ENCODE measurements around the gene SNRPD2.
A peak's percentile ranks its signal among the peaks of the same experiment; 100 is the strongest.

The SNRPD2 gene

DNA sequence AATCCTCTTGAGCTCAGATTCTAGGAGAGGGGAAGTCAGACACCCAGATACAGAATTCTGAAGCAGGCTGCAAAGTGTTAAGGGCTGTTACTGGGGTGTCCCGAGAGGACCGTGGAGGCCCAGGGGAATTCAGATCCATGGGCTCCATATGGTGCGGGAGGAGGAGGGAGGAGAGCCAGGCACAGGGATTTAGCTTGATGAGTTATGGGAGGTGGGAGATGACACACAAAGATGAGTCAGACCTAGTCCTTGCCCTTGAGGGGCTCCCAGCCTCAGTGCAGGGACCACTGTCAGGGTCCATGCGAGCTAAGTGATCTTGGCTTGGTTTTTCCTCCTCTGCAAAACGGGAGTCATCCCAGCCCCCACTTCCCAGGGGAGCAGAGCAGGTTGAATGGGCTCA is 38.1 kb downstream of the SNRPD2 start:
- DNase-seq, result no peak

DNA sequence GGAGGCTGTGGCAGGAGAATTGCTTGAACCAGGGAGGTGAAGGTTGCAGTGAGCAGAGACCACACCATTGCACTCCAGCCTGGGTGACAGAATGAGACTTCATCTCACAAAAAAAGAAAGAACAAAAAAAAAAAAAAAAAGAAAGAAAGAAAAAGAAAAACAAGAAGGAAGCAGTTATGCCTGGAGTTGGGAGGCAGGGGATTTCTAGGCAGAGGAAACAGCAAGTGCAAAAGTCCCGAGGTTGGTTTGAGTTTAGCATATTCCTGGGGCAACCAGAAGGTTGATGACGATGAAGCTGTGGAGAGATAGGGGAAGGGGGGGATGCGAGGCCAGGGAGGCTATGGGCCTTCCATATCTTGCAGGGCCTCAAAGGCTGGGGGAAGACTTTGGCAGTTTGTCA is 41.0 kb downstream of the SNRPD2 start:
- DNase-seq, result no peak

DNA sequence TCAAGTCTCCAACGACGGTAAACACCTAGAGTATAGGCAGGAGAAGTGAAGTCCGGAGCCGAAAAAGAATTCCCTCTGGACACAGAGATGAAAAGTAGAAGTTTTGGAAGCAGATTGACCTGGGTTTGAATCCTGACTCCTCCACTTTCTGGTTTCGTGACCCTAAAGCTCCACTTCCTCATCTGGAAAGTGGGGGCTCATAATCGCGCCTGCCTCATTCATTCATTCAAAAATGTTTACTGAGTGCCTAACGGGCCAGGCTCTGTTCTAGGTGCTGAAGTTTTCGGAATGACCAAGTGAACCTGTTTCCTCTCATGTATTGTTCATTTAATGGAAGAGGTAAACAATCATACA is 45.4 kb downstream of the SNRPD2 start:
- DNase-seq, result no peak

DNA sequence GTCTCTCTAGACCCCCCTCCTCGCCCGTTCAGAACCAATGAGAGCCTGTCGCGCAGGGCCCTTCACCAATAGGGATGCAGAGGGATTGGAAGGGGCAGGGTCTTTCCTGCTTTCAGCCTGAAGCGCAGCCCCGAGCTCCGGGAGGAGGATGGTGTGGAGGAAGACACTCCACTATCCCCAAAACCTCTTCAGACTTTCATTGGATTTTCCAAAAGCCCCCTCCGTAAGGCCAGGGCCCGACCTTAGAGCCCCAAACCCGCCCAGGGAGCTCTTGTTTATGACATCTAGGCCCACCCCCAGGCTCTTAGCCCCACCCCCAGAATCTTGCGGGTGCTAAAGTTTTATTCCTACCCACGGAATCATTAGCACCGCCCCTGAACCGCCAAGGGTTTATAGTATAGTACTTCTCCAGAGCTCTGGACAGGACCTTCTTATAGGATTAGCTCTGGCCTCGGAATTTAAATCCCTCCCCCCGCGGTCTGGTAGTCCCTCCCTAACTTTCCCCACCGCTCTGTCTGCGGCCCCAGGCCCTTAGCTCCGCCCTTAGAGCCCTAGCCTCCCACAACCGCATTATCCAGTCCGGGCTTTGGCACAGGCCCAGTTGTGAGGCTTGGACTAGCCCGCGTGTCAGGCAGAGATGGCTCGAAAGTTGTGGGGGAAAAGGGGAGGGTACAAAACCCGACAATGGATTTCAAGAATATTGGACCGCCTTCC is 46.0 kb downstream of the SNRPD2 start:
- peak; percentile 93 for DNase-seq

DNA sequence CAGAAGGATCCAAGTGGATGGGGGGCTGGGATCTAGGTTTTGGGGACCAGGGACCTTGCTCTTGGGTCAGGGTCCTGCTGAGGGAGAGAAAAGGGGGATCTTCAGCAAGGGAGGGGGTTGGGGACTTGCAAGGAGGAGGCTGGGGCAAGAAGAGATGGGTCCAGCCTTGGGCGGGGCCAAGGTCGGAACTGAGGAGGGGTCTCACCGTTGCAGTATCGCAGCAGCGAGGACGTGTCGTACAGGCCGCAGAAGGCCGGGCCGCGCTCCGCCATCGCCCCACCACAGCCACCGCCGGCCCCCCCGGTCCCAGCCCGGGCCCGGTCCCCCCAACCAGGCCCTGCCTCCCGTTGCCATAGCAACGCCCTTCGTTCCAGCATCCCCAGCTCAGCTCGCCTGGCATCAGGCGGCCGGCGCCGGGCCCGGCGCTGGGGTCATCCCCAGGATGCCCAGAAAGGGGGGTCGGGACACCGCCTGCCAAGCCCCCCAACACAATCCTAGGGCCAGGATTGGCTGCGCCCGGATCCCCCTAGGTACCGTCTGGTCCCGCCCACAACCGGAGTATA is 46.6 kb downstream of the SNRPD2 start:
- DNase-seq, result no peak

DNA sequence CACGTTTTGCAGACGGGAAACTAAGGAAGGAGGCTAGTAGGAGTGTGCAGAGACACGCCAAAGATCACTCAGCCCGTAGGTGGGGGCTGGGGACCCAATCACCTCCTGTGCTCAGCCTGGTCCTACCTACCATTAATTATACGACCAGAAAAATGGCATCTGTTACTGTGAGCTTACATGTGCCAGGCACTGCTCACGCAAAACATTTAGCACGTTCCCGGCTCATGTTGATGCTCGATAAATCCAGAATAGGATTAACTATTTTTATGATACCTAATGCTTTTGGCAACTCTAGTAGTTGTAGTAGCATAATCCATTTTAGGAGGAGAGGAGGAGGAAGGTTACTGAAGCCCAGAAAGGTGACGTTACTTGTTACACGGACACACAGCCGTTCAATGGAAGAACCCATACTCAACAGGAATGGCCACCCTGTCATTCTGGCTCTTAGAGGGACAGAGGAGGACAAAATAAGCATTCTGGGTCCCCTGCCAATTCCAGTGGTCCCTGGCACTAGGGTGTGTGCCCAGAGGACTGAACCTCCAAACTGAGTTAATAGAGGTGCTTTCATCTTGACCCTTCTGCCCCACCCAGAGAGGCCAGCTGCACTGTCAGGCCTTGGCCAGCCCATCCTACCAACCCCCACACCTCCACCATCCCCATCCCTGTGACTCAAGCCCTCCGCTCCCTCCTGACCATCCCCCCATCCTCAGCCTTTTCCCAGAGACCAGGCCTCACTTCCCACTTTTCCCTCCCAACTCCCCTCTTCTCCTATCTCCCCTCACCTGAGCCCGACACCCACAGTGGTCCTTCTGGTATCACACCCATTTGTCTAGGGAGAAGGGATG is 47.6 kb downstream of the SNRPD2 start:
- no peak for DNase-seq

DNA sequence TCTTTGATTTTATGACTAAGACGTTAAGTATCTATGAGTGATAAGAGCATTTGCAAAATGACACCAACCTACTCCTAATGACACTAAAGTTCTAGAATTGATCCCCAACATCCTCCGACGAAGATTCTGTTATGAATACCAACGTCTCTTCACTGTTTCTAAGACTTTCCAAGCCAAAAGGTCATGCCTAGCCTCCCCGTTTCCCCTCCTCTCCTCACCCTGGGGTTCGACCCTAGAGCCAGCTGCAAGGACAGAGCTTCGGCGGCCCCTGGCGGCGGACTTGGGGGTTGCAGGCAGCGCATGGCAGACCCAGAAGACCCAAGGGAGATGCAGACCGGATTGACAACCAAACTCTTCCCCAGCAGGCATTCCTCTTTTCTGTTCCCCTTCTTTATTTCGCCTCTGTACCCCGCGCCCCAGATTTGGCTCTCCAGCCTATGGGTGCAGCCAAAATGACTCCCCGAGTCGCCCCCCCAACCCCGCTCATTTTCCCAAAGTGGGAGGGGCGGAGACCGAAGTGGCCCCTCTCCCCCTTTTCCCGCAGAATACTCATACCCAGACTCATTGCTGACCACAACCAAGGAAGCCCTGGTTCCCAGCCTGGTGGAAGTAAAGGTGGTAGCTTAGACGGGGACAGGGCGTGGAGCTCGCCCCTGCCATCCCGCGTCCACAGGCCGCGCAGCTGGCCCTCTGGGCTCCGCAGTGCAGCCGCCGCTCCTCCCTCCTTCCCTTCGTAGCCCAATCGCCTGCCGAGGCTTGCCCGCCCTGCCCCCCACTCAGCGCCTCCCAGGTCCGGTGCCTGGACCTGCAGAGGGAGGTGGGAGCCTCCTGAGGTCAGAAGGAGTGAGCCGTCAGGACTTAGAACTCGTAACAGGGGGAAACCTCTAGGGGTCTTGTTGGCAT is 48.5 kb downstream of the SNRPD2 start:
- peak; percentile 80 for DNase-seq

DNA sequence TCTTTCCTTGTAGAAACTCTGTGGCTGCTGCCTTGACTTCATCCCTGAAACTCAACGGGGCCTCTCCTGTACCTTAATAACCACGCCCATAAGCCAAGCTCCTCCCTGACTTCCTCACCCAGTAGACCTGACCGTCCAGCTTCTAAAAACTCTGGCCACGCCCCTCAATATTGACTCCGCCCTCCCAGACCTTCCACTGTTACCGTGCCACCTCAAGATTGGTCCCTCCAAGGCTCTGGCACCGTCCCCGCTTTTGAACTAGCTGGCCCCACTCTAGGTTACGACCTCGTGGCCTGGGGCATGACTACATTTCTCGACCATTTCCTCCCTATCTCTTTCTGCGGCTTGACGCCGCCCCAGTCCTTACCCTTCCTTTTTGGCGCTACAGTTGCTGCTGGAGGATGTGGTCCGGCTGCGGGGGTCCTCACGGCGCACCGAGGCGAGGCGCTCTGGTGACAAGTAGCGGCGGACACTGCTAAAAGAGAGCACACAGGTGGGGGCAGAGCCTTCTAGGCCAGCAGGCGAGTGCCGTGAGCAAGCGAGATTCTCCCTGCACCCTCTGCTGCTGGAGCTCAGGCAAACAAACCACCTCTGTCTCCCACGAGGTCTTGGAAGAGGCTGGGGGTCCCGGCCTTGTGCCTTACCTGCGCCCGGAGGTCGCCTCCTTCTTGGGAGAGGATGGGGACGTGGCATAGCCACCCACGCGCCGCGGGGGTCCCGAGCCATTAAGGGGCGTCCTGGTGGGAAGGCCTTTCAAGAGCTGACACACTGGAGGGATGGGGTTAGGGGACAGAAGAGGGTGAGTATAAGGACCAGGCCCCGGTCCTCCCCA is 50.3 kb downstream of the SNRPD2 start:
- DNase-seq, result peak; percentile 97

DNA sequence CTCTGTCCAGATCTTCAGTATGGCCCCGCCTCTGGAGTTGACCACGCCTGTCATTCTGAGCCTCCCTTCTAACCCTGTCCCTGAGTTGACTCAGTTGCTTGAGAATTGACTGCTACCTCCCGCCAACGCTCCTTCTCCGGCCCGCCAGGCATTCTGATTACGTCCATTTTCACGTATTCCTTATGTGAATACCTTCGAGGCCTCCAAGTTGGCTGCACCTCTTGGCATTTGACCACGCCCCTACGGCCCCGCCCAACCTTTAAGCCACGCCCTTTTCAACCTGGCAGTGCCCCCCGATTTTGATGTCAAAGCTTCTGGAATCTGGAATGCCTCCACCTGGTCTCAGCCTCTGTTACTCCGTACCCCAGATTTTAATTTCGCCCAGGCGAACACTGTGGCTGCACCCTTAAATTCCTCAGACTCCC is 50.9 kb downstream of the SNRPD2 start:
- no peak for DNase-seq

DNA sequence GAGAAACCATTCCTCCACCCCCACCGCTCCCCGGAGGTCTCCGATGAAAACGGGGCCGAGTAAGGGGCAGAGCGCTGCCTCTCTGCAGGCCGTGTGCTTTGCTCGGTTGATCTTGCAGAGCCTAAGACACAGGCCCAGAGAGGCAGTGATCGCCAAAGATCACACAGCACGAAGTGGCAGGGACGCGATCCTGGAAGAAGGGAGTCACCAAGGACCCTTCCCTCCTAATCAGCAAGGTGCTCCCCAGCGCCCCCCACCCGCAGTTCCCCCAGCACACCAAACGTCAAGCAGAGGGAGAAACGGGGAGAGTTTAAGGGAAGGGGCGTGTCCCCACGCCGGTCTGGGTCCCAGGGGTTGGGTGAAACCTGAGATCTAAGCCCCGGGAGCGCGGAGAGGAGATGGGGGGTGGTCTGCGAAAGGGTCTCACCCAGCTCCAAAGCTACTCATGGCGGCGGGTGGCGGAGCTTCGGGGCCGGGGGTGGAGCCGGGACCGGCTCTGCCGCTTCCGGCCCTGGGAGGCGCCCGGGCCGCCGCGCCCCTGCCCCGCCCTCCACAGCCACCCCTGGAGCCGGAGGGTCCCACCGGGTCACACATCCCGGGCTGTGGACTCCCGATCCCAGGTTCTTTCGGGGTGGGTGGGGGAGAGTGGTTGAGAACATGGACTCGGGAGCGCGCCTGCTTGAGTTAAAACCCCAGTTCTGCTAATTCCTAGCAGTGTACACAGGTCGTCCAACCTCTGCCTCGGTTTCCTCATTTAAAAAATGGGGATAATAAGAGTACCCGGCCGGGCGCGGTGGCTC is 52.6 kb downstream of the SNRPD2 start, which contains the start of gene EML2:
EML2 (minus strand) TSS at position 468 of the 800 bp plus-strand sequence; CDS start at position 447, 21 bp downstream.
- peak; percentile 51 for DNase-seq

DNA sequence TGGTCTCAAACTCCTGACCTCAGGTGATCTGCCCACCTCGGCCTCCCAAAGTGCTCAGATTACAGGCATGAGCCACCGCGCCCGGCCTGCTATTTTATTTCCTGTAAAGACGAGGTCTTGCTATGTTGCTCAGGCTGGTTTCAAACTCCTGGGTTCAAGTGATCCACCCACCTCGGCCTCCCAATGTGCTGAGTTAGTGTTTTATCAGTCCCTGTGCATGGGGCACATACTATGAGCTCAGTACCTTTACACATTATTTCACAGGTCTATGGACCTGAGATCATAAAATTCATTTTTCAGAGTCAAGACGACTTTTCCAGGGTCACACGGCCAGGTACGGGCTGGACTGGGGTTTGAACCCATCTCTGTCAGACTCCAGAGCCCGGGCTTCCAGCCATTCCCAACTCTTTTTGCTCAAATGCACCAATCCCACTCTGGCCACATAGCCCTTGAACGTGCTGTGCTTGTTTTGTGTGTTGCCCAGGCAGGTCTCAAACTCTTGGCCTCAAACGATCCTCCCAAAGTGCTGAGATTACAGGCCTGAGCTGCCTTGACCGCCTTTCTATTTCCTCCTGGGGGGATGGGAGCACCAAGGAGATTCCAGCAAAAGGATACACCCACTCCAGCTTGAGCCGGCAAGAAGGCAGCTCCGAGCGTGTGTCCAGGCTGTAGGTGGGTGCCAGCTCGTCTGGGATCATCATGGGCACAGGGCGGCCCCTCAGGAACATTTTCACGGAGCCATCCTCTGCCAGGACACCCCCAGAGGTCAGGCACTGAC is 53.7 kb downstream of the SNRPD2 start:
- DNase-seq, result peak; percentile 74
